H1 (cell line): ENCODE results near the gene INO80. TPM values are rescaled to one million over a fixed set of nuclear protein-coding genes. Genes with fewer than 3 reads are reported as not detected.

Source experiments
- RNF2 ChIP-seq: fragments of 200-900, 300-1000 bp; sonication (generic); IDR thresholded peaks from 2 replicates; pipeline ENCODE4 v1.7.1; 2016; ENCODE audit warnings: borderline replicate concordance, low read depth, mild to moderate bottlenecking, antibody characterized with exemption, low read length; ENCODE audit not compliant: poor library complexity, severe bottlenecking; ENCODE audit errors: missing control alignments
- SP2 ChIP-seq: IDR thresholded peaks from 2 replicates; pipeline ENCODE4 v1.6.1; 2012; ENCODE audit warnings: mild to moderate bottlenecking, low read length, inconsistent platforms
- SP4 ChIP-seq: IDR thresholded peaks from 2 replicates; pipeline ENCODE4 v1.6.1; 2012; ENCODE audit warnings: low read length, inconsistent platforms
- TBP ChIP-seq: IDR thresholded peaks from 2 replicates; pipeline ENCODE4 v1.6.1; 2011; ENCODE audit warnings: low read depth, low read length, improper control_type of control experiment
- polyA plus RNA-seq, 7 experiments: library from polyadenylated mRNA; depleted of rRNA in 3 of 7; stranded (reverse) in 5 of 7; unstranded in 2 of 7; fragments of >200 nt in 5 of 7; fragments of 200-250 nt in 2 of 7; gene quantifications; 1 replicate in 5 of 7; 2 replicates in 1 of 7; 4 replicates in 1 of 7; pipeline versions ENCODE4 v1.2.1 to v1.2.3, GENCODE V29; 2011 to 2013; ENCODE audit warnings: missing spikeins in 2 of 7, mixed read lengths in 2 of 7
- total RNA-seq: library from RNA; stranded (reverse); fragmentation: NEBNext Ultra II Directional; extraction: Animal tissue kit (Norgen Biotek cat#: 25700); gene quantifications from 2 replicates; pipeline ENCODE4 v1.2.1, GENCODE V29; 2021
- TF ChIP-seq, protein P1 (sequence below): IDR thresholded peaks from 2 replicates; pipeline ENCODE4 v1.6.1; 2011; ENCODE audit warnings: low read length, improper control_type of control experiment
- TF ChIP-seq, protein P2 (sequence below): IDR thresholded peaks from 2 replicates; pipeline ENCODE4 v1.6.1; 2012; ENCODE audit warnings: low read length, inconsistent platforms
- TF ChIP-seq, protein P3 (sequence below): fragments of 300-600 bp; sonication (generic); IDR thresholded peaks from 2 replicates; pipeline ENCODE4 v1.7.1; 2012; ENCODE audit warnings: low read length, moderate library complexity, mild to moderate bottlenecking, inconsistent platforms; ENCODE audit not compliant: insufficient replicate concordance

Gene INO80
- total and polyA plus RNA-seq, 2 of the 8 experiments (the other 6 are each of a cell fraction or from before 2014, with no cell fraction given) = 4.3 to 24.5 TPM

DNA sequence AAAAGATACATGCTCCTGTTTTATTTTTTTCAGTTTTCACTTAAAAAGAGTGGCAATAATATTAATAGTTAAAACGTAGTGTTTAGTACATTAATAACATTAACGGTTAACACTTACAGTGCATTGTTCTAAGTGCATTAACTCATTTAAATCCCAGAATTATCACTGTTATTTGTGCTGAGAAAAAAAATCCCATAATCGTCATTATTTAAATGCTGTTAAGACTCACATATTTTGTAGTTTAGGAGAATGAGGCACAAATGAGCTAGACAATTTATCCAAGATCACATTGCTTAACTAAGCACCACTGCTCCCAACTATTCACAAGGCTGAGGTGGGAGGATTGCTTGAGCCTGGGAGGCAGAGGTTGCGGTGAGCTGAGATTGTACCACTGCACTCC, 127.9 kb downstream of the INO80 start (continued):
- no peak for TF ChIP-seq SP2
- TF ChIP-seq, protein P1, sequence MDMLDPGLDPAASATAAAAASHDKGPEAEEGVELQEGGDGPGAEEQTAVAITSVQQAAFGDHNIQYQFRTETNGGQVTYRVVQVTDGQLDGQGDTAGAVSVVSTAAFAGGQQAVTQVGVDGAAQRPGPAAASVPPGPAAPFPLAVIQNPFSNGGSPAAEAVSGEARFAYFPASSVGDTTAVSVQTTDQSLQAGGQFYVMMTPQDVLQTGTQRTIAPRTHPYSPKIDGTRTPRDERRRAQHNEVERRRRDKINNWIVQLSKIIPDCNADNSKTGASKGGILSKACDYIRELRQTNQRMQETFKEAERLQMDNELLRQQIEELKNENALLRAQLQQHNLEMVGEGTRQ = no peak
- no peak for TF ChIP-seq SP4
- no peak for TF ChIP-seq TBP
- TF ChIP-seq, protein P2, sequence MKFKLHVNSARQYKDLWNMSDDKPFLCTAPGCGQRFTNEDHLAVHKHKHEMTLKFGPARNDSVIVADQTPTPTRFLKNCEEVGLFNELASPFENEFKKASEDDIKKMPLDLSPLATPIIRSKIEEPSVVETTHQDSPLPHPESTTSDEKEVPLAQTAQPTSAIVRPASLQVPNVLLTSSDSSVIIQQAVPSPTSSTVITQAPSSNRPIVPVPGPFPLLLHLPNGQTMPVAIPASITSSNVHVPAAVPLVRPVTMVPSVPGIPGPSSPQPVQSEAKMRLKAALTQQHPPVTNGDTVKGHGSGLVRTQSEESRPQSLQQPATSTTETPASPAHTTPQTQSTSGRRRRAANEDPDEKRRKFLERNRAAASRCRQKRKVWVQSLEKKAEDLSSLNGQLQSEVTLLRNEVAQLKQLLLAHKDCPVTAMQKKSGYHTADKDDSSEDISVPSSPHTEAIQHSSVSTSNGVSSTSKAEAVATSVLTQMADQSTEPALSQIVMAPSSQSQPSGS = no peak
- TF ChIP-seq, protein P3, sequence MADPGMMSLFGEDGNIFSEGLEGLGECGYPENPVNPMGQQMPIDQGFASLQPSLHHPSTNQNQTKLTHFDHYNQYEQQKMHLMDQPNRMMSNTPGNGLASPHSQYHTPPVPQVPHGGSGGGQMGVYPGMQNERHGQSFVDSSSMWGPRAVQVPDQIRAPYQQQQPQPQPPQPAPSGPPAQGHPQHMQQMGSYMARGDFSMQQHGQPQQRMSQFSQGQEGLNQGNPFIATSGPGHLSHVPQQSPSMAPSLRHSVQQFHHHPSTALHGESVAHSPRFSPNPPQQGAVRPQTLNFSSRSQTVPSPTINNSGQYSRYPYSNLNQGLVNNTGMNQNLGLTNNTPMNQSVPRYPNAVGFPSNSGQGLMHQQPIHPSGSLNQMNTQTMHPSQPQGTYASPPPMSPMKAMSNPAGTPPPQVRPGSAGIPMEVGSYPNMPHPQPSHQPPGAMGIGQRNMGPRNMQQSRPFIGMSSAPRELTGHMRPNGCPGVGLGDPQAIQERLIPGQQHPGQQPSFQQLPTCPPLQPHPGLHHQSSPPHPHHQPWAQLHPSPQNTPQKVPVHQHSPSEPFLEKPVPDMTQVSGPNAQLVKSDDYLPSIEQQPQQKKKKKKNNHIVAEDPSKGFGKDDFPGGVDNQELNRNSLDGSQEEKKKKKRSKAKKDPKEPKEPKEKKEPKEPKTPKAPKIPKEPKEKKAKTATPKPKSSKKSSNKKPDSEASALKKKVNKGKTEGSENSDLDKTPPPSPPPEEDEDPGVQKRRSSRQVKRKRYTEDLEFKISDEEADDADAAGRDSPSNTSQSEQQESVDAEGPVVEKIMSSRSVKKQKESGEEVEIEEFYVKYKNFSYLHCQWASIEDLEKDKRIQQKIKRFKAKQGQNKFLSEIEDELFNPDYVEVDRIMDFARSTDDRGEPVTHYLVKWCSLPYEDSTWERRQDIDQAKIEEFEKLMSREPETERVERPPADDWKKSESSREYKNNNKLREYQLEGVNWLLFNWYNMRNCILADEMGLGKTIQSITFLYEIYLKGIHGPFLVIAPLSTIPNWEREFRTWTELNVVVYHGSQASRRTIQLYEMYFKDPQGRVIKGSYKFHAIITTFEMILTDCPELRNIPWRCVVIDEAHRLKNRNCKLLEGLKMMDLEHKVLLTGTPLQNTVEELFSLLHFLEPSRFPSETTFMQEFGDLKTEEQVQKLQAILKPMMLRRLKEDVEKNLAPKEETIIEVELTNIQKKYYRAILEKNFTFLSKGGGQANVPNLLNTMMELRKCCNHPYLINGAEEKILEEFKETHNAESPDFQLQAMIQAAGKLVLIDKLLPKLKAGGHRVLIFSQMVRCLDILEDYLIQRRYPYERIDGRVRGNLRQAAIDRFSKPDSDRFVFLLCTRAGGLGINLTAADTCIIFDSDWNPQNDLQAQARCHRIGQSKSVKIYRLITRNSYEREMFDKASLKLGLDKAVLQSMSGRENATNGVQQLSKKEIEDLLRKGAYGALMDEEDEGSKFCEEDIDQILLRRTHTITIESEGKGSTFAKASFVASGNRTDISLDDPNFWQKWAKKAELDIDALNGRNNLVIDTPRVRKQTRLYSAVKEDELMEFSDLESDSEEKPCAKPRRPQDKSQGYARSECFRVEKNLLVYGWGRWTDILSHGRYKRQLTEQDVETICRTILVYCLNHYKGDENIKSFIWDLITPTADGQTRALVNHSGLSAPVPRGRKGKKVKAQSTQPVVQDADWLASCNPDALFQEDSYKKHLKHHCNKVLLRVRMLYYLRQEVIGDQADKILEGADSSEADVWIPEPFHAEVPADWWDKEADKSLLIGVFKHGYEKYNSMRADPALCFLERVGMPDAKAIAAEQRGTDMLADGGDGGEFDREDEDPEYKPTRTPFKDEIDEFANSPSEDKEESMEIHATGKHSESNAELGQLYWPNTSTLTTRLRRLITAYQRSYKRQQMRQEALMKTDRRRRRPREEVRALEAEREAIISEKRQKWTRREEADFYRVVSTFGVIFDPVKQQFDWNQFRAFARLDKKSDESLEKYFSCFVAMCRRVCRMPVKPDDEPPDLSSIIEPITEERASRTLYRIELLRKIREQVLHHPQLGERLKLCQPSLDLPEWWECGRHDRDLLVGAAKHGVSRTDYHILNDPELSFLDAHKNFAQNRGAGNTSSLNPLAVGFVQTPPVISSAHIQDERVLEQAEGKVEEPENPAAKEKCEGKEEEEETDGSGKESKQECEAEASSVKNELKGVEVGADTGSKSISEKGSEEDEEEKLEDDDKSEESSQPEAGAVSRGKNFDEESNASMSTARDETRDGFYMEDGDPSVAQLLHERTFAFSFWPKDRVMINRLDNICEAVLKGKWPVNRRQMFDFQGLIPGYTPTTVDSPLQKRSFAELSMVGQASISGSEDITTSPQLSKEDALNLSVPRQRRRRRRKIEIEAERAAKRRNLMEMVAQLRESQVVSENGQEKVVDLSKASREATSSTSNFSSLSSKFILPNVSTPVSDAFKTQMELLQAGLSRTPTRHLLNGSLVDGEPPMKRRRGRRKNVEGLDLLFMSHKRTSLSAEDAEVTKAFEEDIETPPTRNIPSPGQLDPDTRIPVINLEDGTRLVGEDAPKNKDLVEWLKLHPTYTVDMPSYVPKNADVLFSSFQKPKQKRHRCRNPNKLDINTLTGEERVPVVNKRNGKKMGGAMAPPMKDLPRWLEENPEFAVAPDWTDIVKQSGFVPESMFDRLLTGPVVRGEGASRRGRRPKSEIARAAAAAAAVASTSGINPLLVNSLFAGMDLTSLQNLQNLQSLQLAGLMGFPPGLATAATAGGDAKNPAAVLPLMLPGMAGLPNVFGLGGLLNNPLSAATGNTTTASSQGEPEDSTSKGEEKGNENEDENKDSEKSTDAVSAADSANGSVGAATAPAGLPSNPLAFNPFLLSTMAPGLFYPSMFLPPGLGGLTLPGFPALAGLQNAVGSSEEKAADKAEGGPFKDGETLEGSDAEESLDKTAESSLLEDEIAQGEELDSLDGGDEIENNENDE = no peak
- no peak for TF ChIP-seq RNF2
